Inferior parietal cortex (tissue), 1 donor: ENCODE results near the gene AKAP1.

Experiments
- DNase-seq: peaks from one replicate; pipeline ENCODE4 v3.0.0-alpha.2; 2016; ENCODE audit errors: extremely low spot score

The AKAP1 gene

GRCh38 chr17:57106107-57106835, 21.2 kb downstream of the AKAP1 start:
- no peak for DNase-seq

GRCh38 chr17:57106836-57107497, 21.9 kb downstream of the AKAP1 start:
- no peak for DNase-seq

GRCh38 chr17:57107498-57108101, 22.6 kb downstream of the AKAP1 start:
- DNase-seq: no peak

- DNase-seq: no peak
Measured at GRCh38 chr17:57108671-57109392, 23.8 kb downstream of the AKAP1 start.

- DNase-seq: no peak
Measured at GRCh38 chr17:57109393-57110151, 24.5 kb downstream of the AKAP1 start.

- DNase-seq: no peak
Measured at GRCh38 chr17:57110152-57110542, 25.1 kb downstream of the AKAP1 start.

GRCh38 chr17:57110579-57111325, 25.7 kb downstream of the AKAP1 start:
- no peak for DNase-seq

GRCh38 chr17:57111386-57111785, 26.3 kb downstream of the AKAP1 start:
- no peak for DNase-seq

GRCh38 chr17:57113011-57113410, 28.0 kb downstream of the AKAP1 start:
- DNase-seq: no peak

- DNase-seq: no peak
Measured at GRCh38 chr17:57113656-57114055, 28.6 kb downstream of the AKAP1 start.

GRCh38 chr17:57114085-57114673, 29.1 kb downstream of the AKAP1 start:
- DNase-seq: peak; percentile 46

- no peak for DNase-seq
Measured at GRCh38 chr17:57115377-57115776, 30.3 kb downstream of the AKAP1 start.

- DNase-seq: no peak
Measured at GRCh38 chr17:57115916-57116315, 30.9 kb downstream of the AKAP1 start.

- DNase-seq: no peak
Measured at GRCh38 chr17:57117798-57118197, 32.8 kb downstream of the AKAP1 start.

- DNase-seq: no peak
Measured at GRCh38 chr17:57120814-57121213, 35.8 kb downstream of the AKAP1 start.

- peak; percentile 54 for DNase-seq
Measured at GRCh38 chr17:57121308-57122042, 36.4 kb downstream of the AKAP1 start.

GRCh38 chr17:57124053-57124452, 39.0 kb downstream of the AKAP1 start:
- DNase-seq: no peak

- no peak for DNase-seq
Measured at GRCh38 chr17:57125406-57125805, 40.4 kb downstream of the AKAP1 start.

GRCh38 chr17:57125866-57126265, 40.8 kb downstream of the AKAP1 start:
- no peak for DNase-seq
